ENCODE results near the gene APPBP2.
"Not testable (repeated sequence)": the region's sequence is repeated elsewhere in the genome, so short reads cannot be mapped to it uniquely, and the experiment has no call there.

APPBP2 gene

DNA sequence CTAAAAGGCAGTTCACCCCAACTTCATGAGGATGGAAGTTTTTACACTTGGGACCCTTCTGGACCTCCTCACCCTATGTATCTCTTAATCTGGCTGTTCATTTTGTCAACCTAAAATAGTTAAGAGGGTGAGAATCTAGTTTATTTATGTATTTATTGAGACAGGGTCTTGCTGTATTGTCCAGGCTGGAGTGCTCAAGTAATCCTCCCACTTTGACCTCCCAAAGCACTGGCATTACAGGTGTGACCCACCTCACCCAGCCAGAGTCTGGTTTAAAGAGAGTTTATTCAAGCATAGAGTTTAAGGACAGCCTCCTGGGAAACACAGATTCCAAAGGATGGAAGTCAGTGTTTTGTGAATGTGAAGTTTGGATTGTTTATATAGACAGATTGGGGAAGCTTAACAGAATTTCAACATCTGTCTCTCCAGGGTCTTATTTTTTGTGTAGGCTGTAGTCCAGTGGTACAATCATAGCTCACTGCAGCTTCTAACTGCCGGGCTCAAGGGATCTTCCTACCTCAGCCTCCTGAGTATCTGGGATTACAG, 8.0 kb upstream of the APPBP2 start:
- DNase-seq, result no peak

DNA sequence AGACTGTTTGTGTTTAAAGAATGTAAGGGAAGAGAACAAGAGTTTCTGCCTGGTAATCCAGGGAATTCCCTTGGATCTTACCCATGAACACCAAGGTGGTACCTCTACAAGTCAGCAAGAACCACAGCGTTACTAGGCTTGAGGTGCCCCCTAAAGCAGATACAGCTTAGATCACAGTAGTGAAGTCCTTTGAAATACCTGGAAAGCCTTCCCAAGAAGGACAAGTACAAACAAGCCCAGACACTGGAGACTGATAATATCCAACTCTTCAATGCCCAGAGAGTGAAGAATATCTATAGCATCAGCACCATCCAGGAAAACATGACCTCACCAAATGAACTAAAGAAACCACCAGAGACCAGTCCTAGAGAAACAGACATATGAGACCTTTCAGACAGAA, 3.8 kb upstream of the APPBP2 start:
- DNase-seq, result no peak

DNA sequence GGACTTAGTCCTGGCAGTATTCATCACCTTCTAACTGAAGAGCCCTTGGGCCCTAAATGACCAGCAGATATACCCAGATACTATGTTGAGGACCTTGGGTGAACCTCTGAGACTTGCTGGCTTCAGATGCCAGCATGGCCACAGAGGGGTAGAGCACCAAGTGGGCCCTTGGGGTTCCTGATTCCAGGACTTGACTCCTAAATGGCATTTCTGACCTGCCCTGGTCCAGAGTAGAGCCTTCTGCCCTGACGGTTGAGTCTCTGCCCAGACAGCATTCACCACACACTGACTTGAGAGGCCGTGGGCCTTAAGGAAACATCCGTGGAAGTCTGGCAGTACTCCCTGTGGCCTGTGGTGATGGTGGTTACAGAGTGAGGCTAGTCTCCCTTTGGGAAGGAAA, 2.8 kb upstream of the APPBP2 start:
- no peak for DNase-seq

DNA sequence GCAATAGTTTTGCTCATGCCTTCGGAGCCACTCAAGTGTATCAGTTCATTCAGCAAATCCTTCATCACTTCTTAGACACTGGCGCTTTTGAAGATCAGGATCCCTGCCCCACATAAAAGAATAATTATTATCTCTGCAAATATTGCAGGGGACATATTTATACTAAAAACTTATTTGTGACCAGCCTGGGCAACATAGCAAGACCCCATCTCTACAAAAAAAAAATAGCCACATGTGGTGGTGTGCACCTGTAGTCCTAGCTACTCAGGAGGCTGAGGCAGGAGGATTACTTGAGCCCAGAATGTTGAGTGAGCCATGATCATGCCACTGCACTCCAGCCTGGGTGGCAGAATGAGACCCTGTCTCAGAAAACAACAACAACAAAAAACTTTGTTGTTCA, 1.7 kb upstream of the APPBP2 start:
- no peak for DNase-seq

DNA sequence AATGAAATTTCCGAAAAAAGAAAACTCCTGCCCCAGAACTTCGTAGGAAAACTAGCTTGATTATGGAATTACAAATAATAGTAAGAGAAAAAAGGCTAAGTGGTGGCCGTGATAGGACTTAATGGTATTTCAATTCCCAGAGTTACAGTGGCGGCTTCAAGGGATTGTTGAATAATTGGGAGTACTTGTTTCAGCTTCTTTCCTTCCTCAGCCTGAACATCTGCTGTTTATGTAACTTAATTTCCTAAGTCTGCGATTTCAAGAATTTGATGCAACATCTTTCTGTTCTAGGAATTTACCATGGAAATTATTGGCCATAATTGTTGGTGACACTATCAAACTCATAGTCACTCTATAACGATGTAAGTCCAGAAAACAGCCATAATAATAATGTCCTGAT, 684 bp upstream of the APPBP2 start:
- DNase-seq, result no peak

DNA sequence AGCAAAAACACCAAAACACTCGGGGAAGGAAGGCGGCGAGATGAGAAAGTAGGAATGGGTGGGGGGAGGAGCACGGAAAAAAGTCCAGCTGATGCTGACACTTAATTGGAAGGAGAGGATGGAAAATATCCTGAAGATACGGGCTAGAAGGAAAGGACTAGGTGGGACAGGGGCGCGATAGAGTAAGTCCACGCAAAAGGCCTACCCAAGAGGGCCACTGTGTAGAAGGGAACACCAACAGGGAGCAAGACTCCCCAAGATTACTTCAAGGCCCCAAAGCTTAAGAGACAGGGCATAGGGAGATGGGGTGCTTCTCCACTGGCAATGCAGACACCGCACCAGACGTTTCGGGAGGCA, 736 bp downstream of the APPBP2 start:
- DNase-seq, result no peak

DNA sequence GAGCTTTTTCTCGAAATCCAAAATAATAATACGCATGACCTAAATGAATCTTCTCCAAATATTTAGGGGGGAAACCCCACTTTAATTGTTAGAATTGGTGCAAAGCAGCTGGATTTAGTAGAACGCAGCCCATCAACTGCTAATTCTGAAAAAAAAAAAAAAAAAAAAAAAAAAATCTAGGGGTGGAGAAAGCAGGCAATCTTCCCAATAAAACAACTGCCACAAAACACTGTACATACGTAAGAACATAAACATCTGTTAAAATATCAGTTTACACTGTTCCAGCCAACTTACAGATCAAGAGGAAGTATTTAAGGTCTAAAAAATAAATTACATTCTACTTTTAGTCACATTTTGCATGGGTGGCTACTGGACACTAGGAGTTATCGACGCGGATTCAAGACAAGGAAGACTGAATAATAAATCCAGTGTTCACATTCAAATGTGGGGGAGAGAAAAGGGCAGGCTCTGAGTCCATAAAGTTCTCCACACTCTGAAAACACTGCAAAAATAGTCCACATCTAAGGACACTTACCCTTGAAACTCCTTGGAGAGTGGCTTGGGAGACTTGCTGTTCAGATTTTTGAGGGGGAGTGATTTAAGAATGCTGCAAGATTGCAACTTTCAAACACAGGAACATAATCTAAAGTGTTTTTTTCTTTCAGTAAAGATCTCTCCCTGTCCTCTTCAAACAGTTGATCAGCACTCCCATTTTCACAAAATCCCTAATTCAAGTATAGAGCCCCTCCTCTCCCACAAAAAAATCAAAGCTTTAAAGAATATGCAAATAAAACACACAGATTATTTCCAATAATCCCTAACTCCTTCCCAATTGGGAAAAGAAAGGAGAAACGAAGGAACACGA, 1.3 kb downstream of the APPBP2 start:
- DNase-seq, result no peak

DNA sequence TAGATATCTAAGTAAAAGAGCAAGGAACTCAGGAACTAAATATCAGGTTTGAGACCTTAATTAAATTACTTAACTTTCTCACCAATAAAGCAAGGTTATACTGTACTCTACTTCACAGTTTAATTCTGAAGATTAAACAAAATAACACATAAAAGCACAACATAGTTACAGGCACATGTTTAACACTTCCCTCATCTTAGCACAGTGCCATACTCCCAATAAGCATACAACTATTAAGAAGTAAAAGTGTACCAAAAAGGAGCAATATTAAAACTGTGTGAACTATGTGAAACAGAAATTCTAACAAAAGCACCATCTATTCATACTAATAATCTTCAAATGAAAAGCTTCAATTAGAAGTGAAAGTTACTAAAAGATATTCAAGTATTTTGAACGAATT, 2.2 kb downstream of the APPBP2 start:
- no peak for DNase-seq

DNA sequence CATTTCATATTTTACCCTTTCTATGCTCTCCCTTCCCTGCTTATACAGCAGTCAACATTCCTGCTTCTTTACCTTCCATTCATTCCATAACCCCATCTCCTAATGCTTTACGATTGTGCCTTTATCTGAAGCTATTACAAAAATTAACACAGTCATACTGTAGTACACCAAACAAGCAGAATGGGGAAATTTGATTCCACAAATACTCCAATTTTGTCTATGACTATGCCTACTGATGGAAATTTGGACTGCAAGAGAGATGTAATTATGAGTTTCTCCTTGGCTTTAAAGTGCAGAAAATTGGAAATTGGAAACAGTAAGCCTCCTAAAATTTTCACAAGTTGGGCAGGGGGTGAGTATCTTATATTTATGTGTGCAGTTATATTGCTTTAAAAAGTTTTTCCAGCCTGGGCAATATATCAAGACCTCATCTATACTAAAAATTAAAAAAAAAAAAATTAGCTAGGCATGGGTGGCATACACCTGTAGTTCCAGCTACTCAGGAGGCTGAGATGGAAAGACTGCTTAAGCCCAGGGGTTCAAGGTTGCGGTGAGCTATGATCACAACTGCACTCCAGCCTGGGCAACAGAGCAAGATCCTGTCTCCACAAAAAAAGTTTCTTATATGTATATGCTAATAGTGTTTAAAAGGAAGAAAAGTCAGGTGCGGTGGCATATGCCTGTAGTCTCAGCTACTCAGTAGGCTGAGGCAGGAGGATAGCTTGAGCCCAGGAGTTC, 3.0 kb downstream of the APPBP2 start:
- DNase-seq, result no peak

DNA sequence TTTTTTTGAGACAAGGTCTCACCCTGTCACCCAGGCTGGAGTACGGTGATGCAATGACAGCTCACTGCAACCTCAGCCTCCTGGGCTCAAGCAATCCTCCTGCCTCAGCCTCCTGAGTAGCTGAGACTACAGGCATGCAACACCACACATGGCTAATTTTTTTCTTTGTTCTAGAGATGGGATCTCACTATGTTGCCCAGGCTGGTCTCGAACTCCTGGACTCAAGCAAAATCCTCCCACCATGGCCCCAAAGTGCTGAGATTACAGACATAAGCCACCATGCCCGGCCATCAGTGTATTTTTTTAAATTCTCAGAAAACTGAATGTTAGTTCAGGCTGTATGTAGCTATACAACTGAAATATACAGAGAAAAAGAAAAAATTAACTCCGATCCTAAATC, 6.2 kb downstream of the APPBP2 start:
- no peak for DNase-seq

DNA sequence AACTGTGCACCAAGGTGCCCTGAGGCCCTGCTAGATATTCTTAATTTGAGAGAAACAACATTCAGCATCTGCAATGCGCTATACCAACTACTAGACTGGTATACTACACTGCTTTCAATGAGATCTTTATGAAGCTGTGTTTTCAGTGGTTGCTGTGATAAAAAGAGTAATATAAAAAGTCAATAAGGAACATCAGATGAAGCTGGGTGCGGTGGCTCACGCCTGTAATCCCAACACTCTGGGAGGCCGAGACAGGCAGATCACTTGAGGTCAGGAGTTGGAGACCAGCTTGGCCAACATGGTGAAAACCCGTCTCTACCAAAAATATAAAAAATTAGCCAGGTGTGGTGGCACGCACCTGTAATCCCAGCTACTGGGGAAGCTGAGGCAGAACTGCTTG, 10.4 kb downstream of the APPBP2 start:
- DNase-seq, result not testable (repeated sequence)

DNA sequence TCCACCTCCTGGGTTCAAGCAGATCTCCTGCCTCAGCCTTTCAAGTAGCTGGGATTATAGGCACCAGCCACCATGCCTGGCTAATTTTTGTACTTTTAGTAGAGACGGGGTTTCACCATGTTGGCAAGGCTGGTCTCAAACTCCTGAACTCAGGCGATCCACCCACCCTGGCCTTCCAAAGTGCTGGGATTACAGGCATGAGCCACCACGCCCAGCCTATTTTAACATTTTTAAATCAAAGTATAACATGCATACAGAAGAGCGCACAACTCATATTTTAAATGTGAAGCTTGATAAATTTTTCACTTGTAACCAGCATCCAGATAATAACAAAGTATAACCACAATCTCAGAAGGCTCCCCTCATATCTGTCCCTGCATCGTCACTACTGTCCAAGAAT, 10.8 kb downstream of the APPBP2 start:
- not testable (repeated sequence) for DNase-seq

DNA sequence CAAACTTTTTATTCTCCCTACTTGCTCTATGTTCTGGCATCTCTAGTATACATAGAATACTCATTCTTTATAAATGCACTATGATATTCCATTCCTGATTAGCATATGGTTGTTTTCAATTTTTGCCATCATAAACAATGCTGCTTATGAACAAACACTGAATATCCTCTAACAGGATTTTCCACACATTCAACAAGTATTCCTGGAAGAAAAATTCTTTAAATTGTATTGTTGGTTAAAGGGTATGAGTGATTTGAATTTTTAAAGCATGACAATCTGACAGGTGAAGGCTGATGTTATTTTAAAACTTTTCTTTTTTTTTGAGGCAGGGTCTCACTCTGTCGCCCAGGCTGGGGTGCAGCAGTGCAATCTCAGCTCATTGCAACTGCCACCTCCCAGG, 11.5 kb downstream of the APPBP2 start:
- no peak for DNase-seq

DNA sequence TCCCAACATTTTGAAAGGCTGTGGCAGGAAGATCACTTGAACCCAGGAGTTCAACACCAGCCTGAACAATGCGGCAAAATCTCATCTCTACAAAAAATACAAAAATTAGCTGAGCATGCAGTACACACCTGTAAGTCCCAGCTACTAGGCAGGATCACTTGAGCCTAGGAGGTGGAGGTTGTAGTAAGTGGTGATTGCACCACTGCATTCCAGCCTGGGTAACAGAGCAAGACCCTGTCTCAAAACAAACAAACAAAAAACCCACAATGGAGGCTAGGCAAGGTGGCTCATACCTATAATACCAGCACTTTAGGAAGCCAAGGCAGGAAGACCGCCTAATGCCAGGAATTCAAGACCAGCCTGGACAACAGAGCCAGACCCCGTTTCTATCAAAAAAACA, 12.0 kb downstream of the APPBP2 start:
- DNase-seq, result no peak

DNA sequence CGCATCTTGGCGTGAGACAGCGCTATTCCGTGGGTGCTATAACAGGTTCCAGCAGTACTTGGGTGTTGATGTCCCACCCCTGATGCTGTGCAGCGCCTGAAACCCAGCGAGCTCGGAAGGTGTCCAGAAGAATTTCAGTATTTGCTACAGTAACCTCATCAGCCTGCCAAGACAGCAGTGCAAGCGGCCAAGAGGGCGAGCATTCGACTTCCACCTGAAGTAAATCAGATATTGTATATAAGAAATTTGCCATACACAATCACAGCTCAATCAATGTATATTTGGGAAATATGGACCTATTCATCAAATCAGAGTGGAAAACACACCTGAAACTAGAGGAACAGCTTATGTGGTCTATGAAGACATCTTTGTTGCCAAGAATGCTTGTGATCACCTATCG, 13.0 kb downstream of the APPBP2 start:
- DNase-seq, result no peak

DNA sequence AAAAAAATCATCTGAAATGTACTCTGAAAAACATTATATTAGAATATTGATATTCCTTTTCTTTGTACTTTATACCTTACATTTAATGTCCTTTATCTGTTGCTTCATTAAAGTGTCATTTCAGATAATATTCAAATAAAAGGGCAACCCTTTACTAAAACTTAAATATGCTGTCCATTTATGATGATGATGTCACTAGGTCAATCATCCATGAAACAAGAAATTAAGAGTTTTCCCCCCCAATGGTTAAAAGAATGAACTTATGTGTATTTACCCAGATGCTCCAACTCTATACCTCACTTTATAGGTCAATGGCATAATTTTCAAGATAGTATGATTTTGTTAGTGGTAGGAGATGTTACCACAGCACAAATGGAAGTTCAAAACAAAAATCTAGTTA, 15.3 kb downstream of the APPBP2 start:
- no peak for DNase-seq

DNA sequence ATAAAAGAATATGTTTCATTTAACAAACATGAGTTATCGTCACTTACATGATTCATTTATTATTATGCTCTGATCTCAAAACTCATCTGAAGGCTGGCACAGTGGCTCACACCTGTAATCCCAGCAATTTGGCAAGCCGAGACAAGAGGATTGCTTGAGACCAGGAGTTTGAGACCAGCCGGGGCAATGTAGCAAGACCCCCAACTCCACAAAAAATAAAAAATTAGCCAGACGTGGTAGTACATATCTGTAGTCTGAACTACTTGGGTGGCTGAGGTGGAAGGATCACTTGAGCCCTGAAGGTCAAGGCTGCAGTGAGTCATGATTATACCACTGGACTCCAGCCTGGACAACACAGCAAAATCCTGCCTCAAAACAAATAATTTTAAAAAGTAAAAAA, 16.0 kb downstream of the APPBP2 start:
- DNase-seq, result no peak

DNA sequence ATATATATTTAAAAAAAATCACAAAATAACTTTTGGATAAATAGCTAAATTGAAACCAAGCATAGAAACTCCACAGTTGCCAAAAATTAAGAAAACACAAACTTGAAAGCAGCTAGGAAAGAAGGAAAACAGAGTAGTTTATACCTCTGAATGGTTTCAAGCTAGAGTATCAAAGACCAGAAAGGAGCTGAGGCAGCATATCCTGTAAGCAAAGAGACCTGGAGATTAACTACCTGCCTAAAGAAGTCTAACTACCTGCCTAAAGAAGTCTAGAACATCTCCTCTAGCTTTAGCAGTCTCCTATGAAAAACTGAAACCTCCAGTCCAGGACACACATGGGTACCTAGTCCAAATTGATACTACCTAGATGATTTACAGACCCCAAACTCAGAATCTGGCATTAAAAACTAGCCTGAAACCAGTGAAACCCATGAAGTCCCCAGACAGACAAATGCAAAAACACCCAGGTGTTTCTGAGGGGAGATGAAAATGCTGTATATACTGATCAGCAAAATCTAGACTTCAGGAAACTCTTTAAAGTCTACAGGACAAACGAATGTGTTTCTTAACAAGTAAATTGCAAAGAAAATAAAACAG, 17.6 kb downstream of the APPBP2 start:
- no peak for DNase-seq

DNA sequence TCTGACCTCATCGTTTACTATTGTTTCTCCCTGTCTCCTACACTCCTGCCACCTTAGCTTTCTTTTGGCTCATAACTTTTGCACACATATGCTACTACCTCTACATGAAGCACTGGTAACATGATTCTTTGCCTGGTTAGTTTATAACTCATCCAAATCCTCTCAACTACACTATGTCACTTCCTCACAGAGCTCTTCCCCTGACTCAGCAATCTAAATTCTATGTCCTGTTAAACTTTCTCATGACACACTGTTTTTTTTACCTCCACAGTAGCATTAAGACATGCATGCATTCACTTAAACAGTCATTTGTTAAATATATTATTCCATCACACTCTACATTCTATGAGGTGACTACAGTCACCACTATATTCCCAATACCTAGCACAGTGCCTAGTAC, 19.7 kb downstream of the APPBP2 start:
- no peak for DNase-seq

DNA sequence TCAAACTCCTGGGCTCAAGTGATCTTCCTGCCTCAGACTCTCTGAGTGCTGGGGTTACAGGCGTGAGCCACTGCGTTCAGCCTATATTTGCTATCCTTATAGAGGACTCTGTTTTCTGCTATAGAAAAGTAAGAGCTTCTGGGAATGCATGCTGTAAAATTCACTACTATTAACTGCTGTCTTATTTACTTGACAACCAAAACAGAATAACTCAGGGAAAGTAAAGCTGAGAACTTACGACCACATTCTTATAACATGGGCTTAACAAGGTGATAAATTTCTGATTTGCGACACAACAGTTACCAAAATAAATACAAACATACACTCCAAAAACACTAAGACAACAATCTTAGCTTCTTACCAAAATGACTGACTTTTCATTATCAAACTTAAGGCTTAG, 23.9 kb downstream of the APPBP2 start:
- DNase-seq, result no peak

DNA sequence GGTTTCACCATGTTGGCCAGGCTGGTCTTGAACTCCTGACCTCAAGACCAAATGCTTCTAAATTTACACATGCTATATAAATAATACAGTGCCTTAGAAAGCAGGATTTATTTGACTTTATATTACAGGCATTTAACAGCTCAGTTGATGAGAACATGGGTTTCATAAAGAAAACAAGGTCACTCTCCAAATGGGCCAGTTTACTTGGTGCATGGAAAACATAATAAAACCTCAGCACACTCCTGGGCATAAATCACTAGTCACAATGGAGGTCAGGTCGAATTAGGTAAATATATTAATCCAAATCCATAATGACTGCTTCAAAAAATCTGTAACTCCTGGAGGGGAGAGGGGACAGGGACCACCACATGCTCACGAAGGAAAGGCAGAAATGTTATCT, 24.5 kb downstream of the APPBP2 start:
- DNase-seq, result no peak

DNA sequence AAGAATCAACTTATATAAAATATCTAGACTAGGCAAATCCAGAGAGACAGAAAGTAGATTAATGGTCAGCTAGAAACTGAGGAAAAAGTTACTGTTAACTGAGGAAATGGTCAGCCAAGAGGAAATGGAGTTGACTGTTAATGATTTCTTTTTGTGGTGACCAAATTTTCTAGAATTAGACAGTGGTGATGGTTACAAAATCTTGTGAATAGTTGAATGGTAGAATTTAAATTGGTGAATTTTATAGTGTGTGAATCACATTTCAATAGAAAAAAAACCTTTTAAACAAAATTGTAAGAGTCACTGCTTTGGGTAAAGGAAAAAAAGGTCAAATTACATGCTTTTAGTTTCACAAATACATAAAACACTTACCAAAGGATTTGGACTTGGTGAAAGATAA, 30.0 kb downstream of the APPBP2 start:
- no peak for DNase-seq

DNA sequence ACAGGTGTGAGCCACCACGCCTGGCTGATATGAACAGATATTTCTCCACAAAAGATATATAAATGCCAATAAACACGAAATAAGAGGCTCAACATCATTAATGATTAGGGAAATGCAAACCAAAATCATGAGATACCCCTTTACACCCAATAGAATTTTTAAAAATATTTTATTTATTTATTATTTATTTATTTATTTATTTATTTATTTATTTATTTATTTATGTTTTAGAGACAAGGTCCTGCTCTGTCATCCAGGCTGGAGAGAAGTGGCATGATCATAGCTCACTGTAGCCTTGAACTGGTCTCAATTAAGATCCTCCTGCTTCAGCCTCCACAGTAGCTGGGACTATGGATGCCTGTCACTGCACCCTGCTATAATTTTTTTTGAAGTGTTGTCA, 30.8 kb downstream of the APPBP2 start:
- no peak for DNase-seq

DNA sequence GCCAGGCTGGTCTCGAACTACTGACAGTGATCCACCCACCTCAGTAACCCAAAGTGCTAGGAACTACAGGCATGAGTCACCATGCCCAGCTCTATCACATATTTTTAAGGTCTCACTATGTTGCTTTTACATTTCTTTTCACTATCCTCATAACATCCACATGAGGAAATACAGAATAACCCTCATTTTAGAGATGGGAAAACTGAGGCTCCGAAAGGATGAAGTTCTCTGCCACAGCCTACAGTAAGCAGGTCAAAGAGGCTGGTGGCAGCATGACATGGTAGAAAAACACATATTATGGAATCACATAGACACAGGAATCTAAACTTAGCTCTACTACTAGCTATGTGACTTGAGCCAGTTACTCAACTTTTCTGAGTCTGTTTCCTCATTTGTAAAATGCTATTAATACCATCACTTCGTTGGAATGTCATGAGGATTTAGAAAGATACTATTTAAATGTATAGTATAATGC, 32.2 kb downstream of the APPBP2 start:
- DNase-seq, result no peak
